ENCODE measurements around the gene KCNQ1. TPM values are rescaled to one million over a fixed set of nuclear protein-coding genes. Genes with fewer than 3 reads are reported as not detected.

KCNQ1 gene
- total and polyA plus RNA-seq, 2 donors (not counting 1 experiment from before 2014, with no cell fraction given): 21.5 to 28.8 TPM

DNA sequence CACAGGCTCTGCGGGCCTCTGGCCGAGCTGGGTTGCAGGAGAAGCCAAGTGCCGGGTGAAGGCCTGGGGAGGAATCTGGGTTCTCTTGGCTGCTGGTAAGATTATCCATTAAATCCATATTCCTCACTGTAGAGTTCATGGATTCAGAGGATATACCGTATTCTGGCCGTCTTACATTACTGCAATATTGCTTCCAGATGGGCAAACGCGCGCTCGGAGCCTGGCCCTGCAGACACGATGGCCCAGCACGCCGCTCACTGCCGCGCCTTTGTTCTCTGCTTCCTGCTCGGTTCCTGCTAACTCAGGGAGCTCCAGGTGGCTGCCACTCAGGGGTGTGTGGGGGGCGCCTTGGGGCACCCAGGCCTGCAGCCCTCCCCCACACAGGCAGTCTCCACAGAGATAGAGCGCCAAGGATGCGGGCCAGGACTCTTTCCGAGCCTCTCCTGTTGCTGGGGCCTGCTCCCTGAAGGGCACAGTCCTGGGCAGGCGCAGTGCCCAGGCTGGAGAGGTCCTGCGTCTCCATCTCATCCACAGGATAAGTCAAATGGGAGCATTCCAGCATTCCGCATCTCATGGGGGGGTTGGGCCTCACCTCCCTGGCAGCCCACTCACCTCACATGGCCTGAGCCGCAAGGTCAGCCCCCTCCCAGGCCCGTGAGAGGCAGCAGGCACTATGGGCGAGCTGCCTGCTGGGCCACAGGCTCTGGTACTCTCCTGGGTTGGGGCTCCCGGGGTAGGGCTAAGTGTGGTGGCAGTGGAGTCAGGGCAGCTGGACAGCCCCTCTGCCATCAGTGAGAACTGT lies 269.1 kb downstream of the KCNQ1 start:
- H3K9me3 Mint-ChIP-seq (ENCODE audit: insufficient read depth): no peaks in the 10 kb centered on the region
- TF ChIP-seq, protein P1, sequence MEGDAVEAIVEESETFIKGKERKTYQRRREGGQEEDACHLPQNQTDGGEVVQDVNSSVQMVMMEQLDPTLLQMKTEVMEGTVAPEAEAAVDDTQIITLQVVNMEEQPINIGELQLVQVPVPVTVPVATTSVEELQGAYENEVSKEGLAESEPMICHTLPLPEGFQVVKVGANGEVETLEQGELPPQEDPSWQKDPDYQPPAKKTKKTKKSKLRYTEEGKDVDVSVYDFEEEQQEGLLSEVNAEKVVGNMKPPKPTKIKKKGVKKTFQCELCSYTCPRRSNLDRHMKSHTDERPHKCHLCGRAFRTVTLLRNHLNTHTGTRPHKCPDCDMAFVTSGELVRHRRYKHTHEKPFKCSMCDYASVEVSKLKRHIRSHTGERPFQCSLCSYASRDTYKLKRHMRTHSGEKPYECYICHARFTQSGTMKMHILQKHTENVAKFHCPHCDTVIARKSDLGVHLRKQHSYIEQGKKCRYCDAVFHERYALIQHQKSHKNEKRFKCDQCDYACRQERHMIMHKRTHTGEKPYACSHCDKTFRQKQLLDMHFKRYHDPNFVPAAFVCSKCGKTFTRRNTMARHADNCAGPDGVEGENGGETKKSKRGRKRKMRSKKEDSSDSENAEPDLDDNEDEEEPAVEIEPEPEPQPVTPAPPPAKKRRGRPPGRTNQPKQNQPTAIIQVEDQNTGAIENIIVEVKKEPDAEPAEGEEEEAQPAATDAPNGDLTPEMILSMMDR (IDR thresholded peaks at IDR 0.05): no peak
- no peak for TF ChIP-seq EZH2 (IDR thresholded peaks at IDR 0.05; ENCODE audit: borderline replicate concordance, insufficient read depth, low read depth, low read length, poor library complexity, severe bottlenecking)
- H3K27me3 Mint-ChIP-seq: no peaks in the 10 kb centered on the region
- H3K9ac ChIP-seq (ENCODE audit: low read length): no peak overlapping the region
- intact Hi-C loops (cut with micrococcal nuclease): no loop called here
- H3K36me3 ChIP-seq (replicated peaks in 1 of 2; ENCODE audit: control extremely low read depth in 1 of 2, control insufficient read depth in 1 of 2, extremely low read depth in 1 of 2, insufficient read depth in 2 of 2, low read length in 1 of 2): peaks cover 0 to 3% of the 10 kb centered on the region in 2 experiments
- peaks cover 2 to 11% (median 2%) of the 10 kb centered on the region in 3 donors for H3K9me3 ChIP-seq (ENCODE audit: control extremely low read depth in 1 of 3, control insufficient read depth in 2 of 3, insufficient read depth in 1 of 3, low read length in 2 of 3)
- H2AFZ ChIP-seq (ENCODE audit: insufficient read depth, low read depth, low read length, poor library complexity, severe bottlenecking): no peak overlapping the region
- no peaks in the 10 kb centered on the region for H4K20me1 ChIP-seq (ENCODE audit: control insufficient read depth, insufficient read depth, low read length, poor library complexity, severe bottlenecking)
- H3K27ac Mint-ChIP-seq: no peak overlapping the region
- peaks cover 0 to 2% (median 0%) of the 10 kb centered on the region in 4 experiments for H3K27me3 ChIP-seq (replicated peaks in 1 of 4; ENCODE audit: control extremely low read depth in 1 of 4, control insufficient read depth in 3 of 4, insufficient read depth in 4 of 4, low read length in 3 of 4)
- 94% methylated on average over 23 of the region's 26 CpGs for WGBS (ENCODE audit: insufficient coverage)
- H3K4me2 ChIP-seq (replicated peaks; ENCODE audit: low read depth, low read length, poor library complexity, severe bottlenecking): no peak overlapping the region
- DNase-seq (no peak), ATAC-seq (ENCODE audit: low read depth) (no peak)
- no peaks in the 10 kb centered on the region for H3K4me1 ChIP-seq (ENCODE audit: control insufficient read depth in 2 of 2, insufficient read depth in 2 of 2, low read length in 2 of 2)
- ChIA-PET POLR2A (no interaction called here), CTCF (no interaction called here)
- H3K79me2 ChIP-seq (ENCODE audit: control insufficient read depth, insufficient read depth, low read length): no peaks in the 10 kb centered on the region
- H3K4me3 ChIP-seq (ENCODE audit: control extremely low read depth in 1 of 5, extremely low read depth in 1 of 5, insufficient read depth in 1 of 5, low read depth in 2 of 5, low read length in 4 of 5): no peak overlapping the region
- H3K27ac ChIP-seq (ENCODE audit: low read length in 2 of 2): no peak overlapping the region
- H3K4me1 Mint-ChIP-seq: no peaks in the 10 kb centered on the region
- H3K4me3 Mint-ChIP-seq: no peak overlapping the region

DNA sequence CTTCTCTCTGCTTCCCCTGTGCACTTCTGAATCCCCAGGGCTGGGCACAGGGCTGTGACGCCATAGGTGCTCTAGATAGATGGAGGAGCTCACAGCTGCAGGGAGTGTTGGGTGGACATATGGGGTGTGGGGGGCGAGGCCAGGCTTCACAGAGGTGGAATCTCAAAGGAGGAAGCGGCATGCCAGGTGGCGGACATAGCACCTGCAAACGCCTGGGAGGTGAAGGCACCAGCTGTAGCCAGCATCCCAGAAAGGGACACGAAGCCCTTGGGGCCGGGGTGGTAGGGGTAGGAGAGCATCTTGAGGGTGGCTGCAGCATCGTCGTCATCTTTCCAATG lies 269.6 kb downstream of the KCNQ1 start:
- ATAC-seq (ENCODE audit: low read depth): no peak
- Mint-ChIP-seq H3K9me3 (ENCODE audit: insufficient read depth) (no peaks in the 10 kb centered on the region), H3K27ac (no peak overlapping the region), H3K4me3 (no peak overlapping the region), H3K27me3 (no peaks in the 10 kb centered on the region), H3K4me1 (no peaks in the 10 kb centered on the region)
- POLR2A ChIA-PET: no interaction called here
- no peak for DNase-seq
- H3K4me1 ChIP-seq (ENCODE audit: control insufficient read depth in 2 of 2, insufficient read depth in 2 of 2, low read length in 2 of 2): no peaks in the 10 kb centered on the region
- no peak overlapping the region for H3K27ac ChIP-seq (ENCODE audit: low read length in 2 of 2)
- CTCF ChIA-PET: no interaction called here
- no peaks in the 10 kb centered on the region for H4K20me1 ChIP-seq (ENCODE audit: control insufficient read depth, insufficient read depth, low read length, poor library complexity, severe bottlenecking)
- no peak for TF ChIP-seq EZH2 (IDR thresholded peaks at IDR 0.05; ENCODE audit: borderline replicate concordance, insufficient read depth, low read depth, low read length, poor library complexity, severe bottlenecking)
- TF ChIP-seq, protein P1 (IDR thresholded peaks at IDR 0.05): no peak
- no peak overlapping the region for H2AFZ ChIP-seq (ENCODE audit: insufficient read depth, low read depth, low read length, poor library complexity, severe bottlenecking)
- H3K4me3 ChIP-seq (ENCODE audit: control extremely low read depth in 1 of 5, extremely low read depth in 1 of 5, insufficient read depth in 1 of 5, low read depth in 2 of 5, low read length in 4 of 5): no peak overlapping the region
- H3K36me3 ChIP-seq (replicated peaks in 1 of 2; ENCODE audit: control extremely low read depth in 1 of 2, control insufficient read depth in 1 of 2, extremely low read depth in 1 of 2, insufficient read depth in 2 of 2, low read length in 1 of 2): peaks cover 0 to 3% of the 10 kb centered on the region in 2 experiments
- WGBS (ENCODE audit: insufficient coverage): 86% methylated on average over 9 of the region's 9 CpGs
- no peak overlapping the region for H3K4me2 ChIP-seq (replicated peaks; ENCODE audit: low read depth, low read length, poor library complexity, severe bottlenecking)
- peaks cover 2 to 8% (median 2%) of the 10 kb centered on the region in 3 donors for H3K9me3 ChIP-seq (ENCODE audit: control extremely low read depth in 1 of 3, control insufficient read depth in 2 of 3, insufficient read depth in 1 of 3, low read length in 2 of 3)
- no peaks in the 10 kb centered on the region for H3K79me2 ChIP-seq (ENCODE audit: control insufficient read depth, insufficient read depth, low read length)
- H3K9ac ChIP-seq (ENCODE audit: low read length): no peak overlapping the region
- intact Hi-C loops (cut with micrococcal nuclease): no loop called here
- H3K27me3 ChIP-seq (replicated peaks in 1 of 4; ENCODE audit: control extremely low read depth in 1 of 4, control insufficient read depth in 3 of 4, insufficient read depth in 4 of 4, low read length in 3 of 4): peaks cover 0 to 2% (median 0%) of the 10 kb centered on the region in 4 experiments

Measured in B cell (primary cell).